H1 (cell line): ENCODE results near the gene ATF3. TPM values are rescaled to one million over a fixed set of nuclear protein-coding genes. Genes with fewer than 3 reads are reported as not detected.

Experiments
- CTCF ChIA-PET: fragments of 300-600 bp; sonication (Branson Sonifier 250); formaldehyde crosslinking; loops from one replicate; lab custom pipeline; 2021; ENCODE audit not compliant: partially characterized antibody; lab: Charles Lee
- POLR2A ChIA-PET: fragments of 300-600 bp; sonication (Branson Sonifier 250); formaldehyde crosslinking; loops from one replicate; lab custom pipeline; 2021; ENCODE audit warnings: inconsistent platforms; ENCODE audit not compliant: partially characterized antibody; lab: Charles Lee
- DNase-seq, 2 experiments: peaks; one replicate each; pipeline versions ENCODE4 v3.0.0 to v3.0.0-alpha.2; 2010 to 2022; ENCODE audit warnings: low spot score in 2 of 2, low read depth in 1 of 2, mixed read lengths in 1 of 2
- FAIRE-seq: peaks from 2 replicates; lab custom pipeline; 2011; peaks lifted over from hg19 to GRCh38; lab: Jason Lieb, UNC
- H2AFZ ChIP-seq: 2 replicates; pipeline ENCODE4 v1.8.1; 2012; ENCODE audit warnings: low read length, inconsistent platforms
- H2AK5ac ChIP-seq: 2 replicates; pipeline ENCODE4 v1.6.1; 2013; ENCODE audit warnings: low read depth, low read length
- H2BK120ac ChIP-seq: replicated peaks from 2 replicates; pipeline ENCODE3; 2013; ENCODE audit warnings: low read depth, low read length, inconsistent platforms
- H2BK12ac ChIP-seq: 2 replicates; pipeline ENCODE4 v1.6.1; 2013; ENCODE audit warnings: low read depth, low read length
- H2BK15ac ChIP-seq: 2 replicates; pipeline ENCODE4 v1.6.1; 2013; ENCODE audit warnings: low read length
- H2BK20ac ChIP-seq: 2 replicates; pipeline ENCODE4 v1.6.1; 2013; ENCODE audit warnings: low read length
- H2BK5ac ChIP-seq: 2 replicates; pipeline ENCODE4 v1.6.1; 2013; ENCODE audit warnings: low read depth, low read length
- H3K14ac ChIP-seq: 2 replicates; pipeline ENCODE4 v1.6.1; 2013; ENCODE audit warnings: inconsistent platforms; ENCODE audit not compliant: insufficient read length
- H3K18ac ChIP-seq: 2 replicates; pipeline ENCODE4 v1.6.1; 2013; ENCODE audit warnings: low read length; ENCODE audit errors: extremely low read depth
- H3K23ac ChIP-seq: 2 replicates; pipeline ENCODE4 v1.6.1; 2013; ENCODE audit warnings: inconsistent platforms; ENCODE audit not compliant: insufficient read length
- H3K23me2 ChIP-seq: 2 replicates; pipeline ENCODE4 v1.6.1; 2013; ENCODE audit warnings: low read depth, low read length
- H3K27ac ChIP-seq: 2 replicates; pipeline ENCODE4 v1.6.1; 2011; ENCODE audit warnings: low read depth, low read length, inconsistent platforms
- H3K27me3 ChIP-seq, 4 experiments: replicated peaks in 1 of 4; 1 replicate in 1 of 4; 2 replicates in 3 of 4; pipeline versions ENCODE4 v1.6.1 to v1.8.1; 2011 to 2013; ENCODE audit warnings: low read length in 3 of 4, mild to moderate bottlenecking in 3 of 4, inconsistent platforms in 2 of 4, mixed read lengths in 2 of 4, moderate library complexity in 1 of 4; ENCODE audit not compliant: control insufficient read depth in 3 of 4, insufficient read depth in 3 of 4; ENCODE audit errors: extremely low read depth in 1 of 4
- H3K36me3 ChIP-seq, 4 experiments: 2 replicates each; pipeline versions ENCODE4 v1.6.1 to v1.8.1; 2011 to 2013; ENCODE audit warnings: mild to moderate bottlenecking in 4 of 4, low read length in 3 of 4, moderate library complexity in 2 of 4, control low read depth in 1 of 4, inconsistent platforms in 1 of 4; ENCODE audit not compliant: insufficient read depth in 4 of 4, control insufficient read depth in 2 of 4
- H3K4ac ChIP-seq: replicated peaks from 2 replicates; pipeline ENCODE3; 2013; ENCODE audit warnings: low read length, low read depth, mixed read lengths, inconsistent platforms; ENCODE audit not compliant: insufficient read length
- H3K4me1 ChIP-seq, 4 experiments: replicated peaks in 1 of 4; 1 replicate in 1 of 4; 2 replicates in 3 of 4; pipeline versions ENCODE4 v1.6.1 to v1.8.1; 2011 to 2013; ENCODE audit warnings: low read length in 3 of 4, inconsistent platforms in 2 of 4, mixed read lengths in 1 of 4; ENCODE audit not compliant: insufficient read depth in 4 of 4, control insufficient read depth in 3 of 4
- H3K4me2 ChIP-seq, 2 experiments: 2 replicates each; pipeline versions ENCODE4 v1.6.1 to v1.8.1; 2011 to 2013; ENCODE audit warnings: low read depth in 2 of 2, low read length in 2 of 2, control low read depth in 1 of 2, inconsistent platforms in 1 of 2, mild to moderate bottlenecking in 1 of 2; ENCODE audit not compliant: insufficient read depth in 1 of 2
- H3K4me3 ChIP-seq, 4 experiments: fragments of 200-600, 300-600 bp in 1 of 4; sonication (generic), shearing (Covaris generic), sonication (Bioruptor Twin) in 1 of 4; 2 replicates each; pipeline versions ENCODE4 v1.5.1 to v1.8.1; 2011 to 2016; ENCODE audit warnings: low read length in 4 of 4, low read depth in 3 of 4, control low read depth in 2 of 4, inconsistent platforms in 2 of 4, mild to moderate bottlenecking in 2 of 4, mixed read lengths in 1 of 4, moderate library complexity in 1 of 4; ENCODE audit not compliant: insufficient read depth in 2 of 4; ENCODE audit errors: extremely low read depth in 1 of 4
- H3K56ac ChIP-seq: replicated peaks from 2 replicates; pipeline ENCODE3; 2013; ENCODE audit warnings: low read depth, mild to moderate bottlenecking, mixed read lengths, low read length, inconsistent platforms; ENCODE audit not compliant: insufficient read length
- H3K79me1 ChIP-seq: 2 replicates; pipeline ENCODE4 v1.6.1; 2013; ENCODE audit warnings: low read depth, low read length, control low read depth
- H3K79me2 ChIP-seq, 2 experiments: 2 replicates each; pipeline versions ENCODE4 v1.6.1 to v1.8.1; 2012 to 2013; ENCODE audit warnings: low read length in 2 of 2, mild to moderate bottlenecking in 2 of 2, inconsistent platforms in 1 of 2; ENCODE audit not compliant: insufficient read depth in 2 of 2, control insufficient read depth in 1 of 2
- H3K9ac ChIP-seq, 4 experiments: replicated peaks in 1 of 4; 1 replicate in 1 of 4; 2 replicates in 3 of 4; pipeline versions ENCODE4 v1.6.1 to v1.8.1; 2011 to 2013; ENCODE audit warnings: low read depth in 3 of 4, low read length in 3 of 4, control low read depth in 2 of 4, mild to moderate bottlenecking in 2 of 4, moderate library complexity in 2 of 4, inconsistent platforms in 1 of 4; ENCODE audit errors: extremely low read depth in 1 of 4
- H3K9me3 ChIP-seq, 2 experiments: 2 replicates each; pipeline versions ENCODE4 v1.6.1 to v1.8.1; 2012 to 2013; ENCODE audit warnings: mild to moderate bottlenecking in 2 of 2, moderate library complexity in 2 of 2, control low read depth in 1 of 2, inconsistent platforms in 1 of 2, low read depth in 1 of 2, low read length in 1 of 2, mixed read lengths in 1 of 2; ENCODE audit not compliant: insufficient read depth in 2 of 2
- H4K20me1 ChIP-seq, 2 experiments: replicated peaks in 1 of 2; 2 replicates each; pipeline versions ENCODE3 to v1.8.1; 2011 to 2013; ENCODE audit warnings: inconsistent platforms in 2 of 2, low read length in 2 of 2, mild to moderate bottlenecking in 1 of 2; ENCODE audit not compliant: insufficient read depth in 2 of 2, control insufficient read depth in 1 of 2
- H4K5ac ChIP-seq: 2 replicates; pipeline ENCODE4 v1.6.1; 2013; ENCODE audit warnings: low read length, low read depth, mixed read lengths, inconsistent platforms; ENCODE audit not compliant: insufficient read length
- H4K8ac ChIP-seq: 2 replicates; pipeline ENCODE4 v1.8.0; 2013; ENCODE audit warnings: mild to moderate bottlenecking, moderate library complexity, low read length, inconsistent platforms; ENCODE audit not compliant: insufficient read depth; ENCODE audit errors: extremely low read depth
- H4K91ac ChIP-seq: replicated peaks from 2 replicates; pipeline ENCODE3; 2013; ENCODE audit warnings: low read length, mixed read lengths, inconsistent platforms; ENCODE audit not compliant: insufficient read length
- EZH2 ChIP-seq: fragments of 200-600 bp; sonication (generic); IDR thresholded peaks from 2 replicates; pipeline ENCODE4 v1.7.1; 2012; ENCODE audit warnings: low read depth, mild to moderate bottlenecking, moderate library complexity, low read length, inconsistent platforms; ENCODE audit not compliant: severe bottlenecking
- HDAC2 ChIP-seq, 2 experiments: fragments of 300-600 bp in 1 of 2; sonication (generic) in 1 of 2; IDR thresholded peaks; 2 replicates each; pipeline ENCODE4 v1.6.1; 2011 to 2012; ENCODE audit warnings: low read depth in 2 of 2, low read length in 2 of 2, mild to moderate bottlenecking in 2 of 2, moderate library complexity in 2 of 2, borderline replicate concordance in 1 of 2, inconsistent platforms in 1 of 2
- HDAC6 ChIP-seq: IDR thresholded peaks from one replicate; pipeline ENCODE4 v1.7.1; 2012; ENCODE audit warnings: low read depth, mild to moderate bottlenecking, inconsistent platforms, low read length, moderate library complexity
- SP2 ChIP-seq: IDR thresholded peaks from 2 replicates; pipeline ENCODE4 v1.6.1; 2012; ENCODE audit warnings: mild to moderate bottlenecking, low read length, inconsistent platforms
- WGBS, 2 experiments: shearing (Covaris generic) in 1 of 2; methylation state at CpG; one replicate each; pipeline versions ENCODE4 v1.1.6 to v1.1.7; 2013 to 2015; ENCODE audit warnings: low lambda C conversion rate in 2 of 2, mixed read lengths in 2 of 2, inconsistent platforms in 1 of 2, low coverage in 1 of 2, missing lambda C conversion rate in 1 of 2; ENCODE audit not compliant: insufficient replicate concordance in 2 of 2, insufficient coverage in 1 of 2, insufficient read length in 1 of 2; ENCODE audit errors: extremely low coverage in 1 of 2, missing lambda C conversion rate in 1 of 2; 5-methylcytosine and 5-hydroxymethylcytosine counted together
- polyA plus RNA-seq, 7 experiments: library from polyadenylated mRNA; depleted of rRNA in 3 of 7; stranded (reverse) in 5 of 7; unstranded in 2 of 7; fragments of >200 nt in 5 of 7; fragments of 200-250 nt in 2 of 7; gene quantifications; 1 replicate in 5 of 7; 2 replicates in 1 of 7; 4 replicates in 1 of 7; pipeline versions ENCODE4 v1.2.1 to v1.2.3, GENCODE V29; 2011 to 2013; ENCODE audit warnings: missing spikeins in 2 of 7, mixed read lengths in 2 of 7
- total RNA-seq: library from RNA; stranded (reverse); fragmentation: NEBNext Ultra II Directional; extraction: Animal tissue kit (Norgen Biotek cat#: 25700); gene quantifications from 2 replicates; pipeline ENCODE4 v1.2.1, GENCODE V29; 2021

ATF3 gene
- total and polyA plus RNA-seq, 2 of the 8 experiments (the other 6 are each of a cell fraction or from before 2014, with no cell fraction given) = 12.2 to 27.7 TPM

DNA sequence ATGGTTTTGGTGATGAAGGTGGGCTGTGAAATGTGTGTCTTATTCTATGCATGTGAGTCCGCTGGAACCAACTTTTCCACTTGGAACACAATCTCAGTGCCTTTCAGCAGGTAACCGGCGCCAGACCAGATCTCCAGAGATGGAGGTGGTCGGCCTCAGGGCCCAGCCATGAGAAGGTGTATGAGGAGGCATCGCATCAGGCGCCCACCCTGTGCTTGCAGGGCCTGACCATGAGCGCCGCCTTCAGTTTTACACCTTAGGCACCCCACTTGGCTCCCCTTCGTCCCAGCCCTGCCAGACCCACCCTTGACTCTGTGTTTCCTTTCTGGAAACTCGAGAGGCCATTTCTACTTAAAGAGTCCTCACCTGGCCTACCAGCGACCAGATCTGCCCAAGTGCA, 48.6 kb upstream of the ATF3 start:
- H3K4me2 ChIP-seq = no peak overlapping the region
- WGBS, 2 experiments = 86% methylated on average over 11 of the region's 11 CpGs; no CpG with 5 or more reads in 1 of the 2 experiments
- H3K9ac ChIP-seq = no peak overlapping the region

More for the DNA sequence above, 48.6 kb upstream of the ATF3 start:
- DNase-seq = no peak
- TF ChIP-seq HDAC6 (no peak), SP2 (no peak), EZH2 (no peak), HDAC2 (IDR thresholded peaks at IDR 0.05; ENCODE audit: borderline replicate concordance in 1 of 2, low read depth in 2 of 2, low read length in 2 of 2) (no peak)
- TF ChIP-seq, all 59 proteins: peak for 0
- ChIA-PET POLR2A (interaction anchor here (6.6 kb wide), 1 partner anchor 48 kb away, joined by 61 read pairs; the partner anchor contains the start of gene ATF3), CTCF (interaction anchor here (0.9 to 1.2 kb wide), 3 partner anchors 83 to 103 kb away, joined by 3 to 5 read pairs (median 3); no protein-coding TSS in a partner anchor)
- Histone ChIP-seq H3K4me3 (no peak overlapping the region), H3K9me3 (no peaks in the 10 kb centered on the region; a peak in 1 of 4 replicates), H2BK20ac (no peak overlapping the region), H4K20me1 (no peaks in the 10 kb centered on the region), H2BK15ac (no peak overlapping the region), H3K79me2 (no peaks in the 10 kb centered on the region), H4K5ac (no peak overlapping the region), H3K36me3 (no peaks in the 10 kb centered on the region), H3K27me3 (peaks cover 0 to 13% (median 5%) of the 10 kb centered on the region in 4 experiments; a peak in 4 of 7 replicates), H3K4ac (no peak overlapping the region), H2BK12ac (no peak overlapping the region; the same call in 1 of the 2 replicates), H2BK120ac (no peak overlapping the region), H2AFZ (no peak overlapping the region), H3K4me1 (peaks cover 0 to 8% (median 2%) of the 10 kb centered on the region in 4 experiments; a peak in 6 of 7 replicates), H4K8ac (no peak overlapping the region), H2BK5ac (no peak overlapping the region), H4K91ac (no peak overlapping the region), H3K14ac (no peak overlapping the region), H3K56ac (no peak overlapping the region), H3K79me1 (no peaks in the 10 kb centered on the region), H3K23ac (no peak overlapping the region), H3K18ac (no peak overlapping the region), H3K27ac (no peak overlapping the region), H3K23me2 (peaks cover 5% of the 10 kb centered on the region; the same call in 1 of the 2 replicates), H2AK5ac (0 out of 2 replicates have a peak overlapping the region, but pooled peaks have one; percentile 18)
- FAIRE-seq = no peak
